Choroid plexus epithelial cell (primary cell): Measurements from ENCODE around the gene ZFPM1.

ENCODE experiments used
- DNase-seq: peaks from one replicate; pipeline ENCODE4 v3.0.0-alpha.2; 2010; ENCODE audit warnings: low read depth
- H3K4me3 ChIP-seq: 2 replicates; pipeline ENCODE4 v1.5.1; 2011; ENCODE audit warnings: low read depth, mild to moderate bottlenecking, control low read depth, low read length, moderate library complexity
- CTCF ChIP-seq: conservative IDR thresholded peaks from 2 replicates; pipeline ENCODE4 v1.5.1; 2011; ENCODE audit warnings: low read depth, mild to moderate bottlenecking, control low read depth, inconsistent platforms, low read length, moderate library complexity

Gene ZFPM1

GRCh38 chr16:88448461-88449266 lies 4.4 kb upstream of the ZFPM1 start:
- no peak for TF ChIP-seq CTCF
- H3K4me3 ChIP-seq: no peak overlapping the region
- DNase-seq: no peak

GRCh38 chr16:88449267-88449561 lies 3.9 kb upstream of the ZFPM1 start:
- H3K4me3 ChIP-seq: no peak overlapping the region
- DNase-seq: no peak

GRCh38 chr16:88451586-88452481 lies 1.2 kb upstream of the ZFPM1 start:
- no peak for DNase-seq
- no peak overlapping the region for H3K4me3 ChIP-seq
- no peak for TF ChIP-seq CTCF

More at GRCh38 chr16:88449267-88449561, 3.9 kb upstream of the ZFPM1 start:
- no peak for TF ChIP-seq CTCF

GRCh38 chr16:88452482-88453216 lies 431 bp upstream of the ZFPM1 start:
- no peak for TF ChIP-seq CTCF
- peak; percentile 96 for DNase-seq
- H3K4me3 ChIP-seq: peak overlapping the region; percentile 71

- H3K4me3 ChIP-seq: peak overlapping the region; percentile 59
- DNase-seq: peak; percentile 31
- no peak for TF ChIP-seq CTCF
These were observed 787 bp downstream of the ZFPM1 start for GRCh38 chr16:88453611-88454522.

GRCh38 chr16:88454523-88454947 lies 1.5 kb downstream of the ZFPM1 start:
- TF ChIP-seq CTCF: no peak
- DNase-seq: no peak
- H3K4me3 ChIP-seq: peak overlapping the region; percentile 59
